Suprapubic skin (tissue), 3 donors: Measurements from ENCODE around the gene CRABP2.

Experiments used
- POLR2A ChIP-seq, 2 donors: fragments of 450-650 bp; IDR thresholded peaks; one replicate each; pipeline ENCODE4 v1.6.1; 2017; ENCODE audit warnings: antibody characterized with exemption in 2 of 2, mild to moderate bottlenecking in 2 of 2, moderate library complexity in 2 of 2
- TF ChIP-seq, protein P1 (sequence below), 2 donors: fragments of 200-600 bp in 1 of 2; fragments of 450-650 bp in 1 of 2; sonication (generic) in 1 of 2; IDR thresholded peaks; one replicate each; pipeline ENCODE4 v1.5.1; 2016 to 2019; ENCODE audit warnings: antibody characterized with exemption in 2 of 2, mild to moderate bottlenecking in 1 of 2, moderate library complexity in 1 of 2

DNA sequence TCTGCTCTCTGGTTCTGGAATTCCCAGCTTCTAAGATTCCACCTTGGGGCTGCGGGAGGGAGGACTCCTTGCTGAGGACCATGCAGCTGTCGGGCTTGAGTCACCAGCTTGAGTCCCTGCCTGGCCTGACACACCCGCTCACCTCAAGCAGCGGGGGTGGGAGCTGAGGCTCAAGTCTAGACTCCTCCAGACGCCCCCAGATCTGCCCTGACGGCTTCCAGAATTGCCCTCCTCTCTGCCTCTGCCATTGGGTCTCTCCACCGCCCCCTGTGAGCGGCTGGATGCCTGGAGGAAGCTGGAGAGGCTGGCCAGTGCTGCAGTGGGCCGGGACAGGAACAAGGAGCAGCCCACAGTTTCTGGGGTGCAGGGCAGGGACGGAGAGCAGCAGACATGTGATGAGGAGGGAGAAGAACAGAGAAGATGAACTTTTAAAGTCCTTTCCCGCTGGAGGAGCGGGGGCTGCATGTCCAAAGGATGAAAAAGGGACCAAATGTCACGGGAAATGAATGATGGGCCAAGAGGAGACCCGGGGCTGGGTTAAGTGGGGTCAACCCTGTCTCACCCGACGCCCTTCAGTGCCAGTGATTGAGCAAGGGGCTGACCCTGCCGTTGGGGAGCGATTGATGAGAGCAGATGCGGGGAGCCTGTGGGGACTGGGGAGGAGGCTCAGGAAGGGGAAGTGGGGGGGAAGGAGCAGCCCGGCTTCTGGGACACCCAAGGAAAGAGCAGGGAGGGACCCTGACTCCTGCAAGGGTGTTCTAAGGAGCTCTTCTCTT is 13.5 kb downstream of the CRABP2 start:
- TF ChIP-seq POLR2A (IDR thresholded peaks at IDR 0.05) = no peak
- TF ChIP-seq, protein P1, sequence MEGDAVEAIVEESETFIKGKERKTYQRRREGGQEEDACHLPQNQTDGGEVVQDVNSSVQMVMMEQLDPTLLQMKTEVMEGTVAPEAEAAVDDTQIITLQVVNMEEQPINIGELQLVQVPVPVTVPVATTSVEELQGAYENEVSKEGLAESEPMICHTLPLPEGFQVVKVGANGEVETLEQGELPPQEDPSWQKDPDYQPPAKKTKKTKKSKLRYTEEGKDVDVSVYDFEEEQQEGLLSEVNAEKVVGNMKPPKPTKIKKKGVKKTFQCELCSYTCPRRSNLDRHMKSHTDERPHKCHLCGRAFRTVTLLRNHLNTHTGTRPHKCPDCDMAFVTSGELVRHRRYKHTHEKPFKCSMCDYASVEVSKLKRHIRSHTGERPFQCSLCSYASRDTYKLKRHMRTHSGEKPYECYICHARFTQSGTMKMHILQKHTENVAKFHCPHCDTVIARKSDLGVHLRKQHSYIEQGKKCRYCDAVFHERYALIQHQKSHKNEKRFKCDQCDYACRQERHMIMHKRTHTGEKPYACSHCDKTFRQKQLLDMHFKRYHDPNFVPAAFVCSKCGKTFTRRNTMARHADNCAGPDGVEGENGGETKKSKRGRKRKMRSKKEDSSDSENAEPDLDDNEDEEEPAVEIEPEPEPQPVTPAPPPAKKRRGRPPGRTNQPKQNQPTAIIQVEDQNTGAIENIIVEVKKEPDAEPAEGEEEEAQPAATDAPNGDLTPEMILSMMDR (IDR thresholded peaks at IDR 0.05) = no peak
